Neural cell (in vitro differentiated cells): ENCODE measurements around the gene ADAMTSL4.

Source experiments
- MXI1 ChIP-seq: fragments of 450-650 bp; conservative IDR thresholded peaks from 2 replicates; pipeline ENCODE4 v1.6.1; 2014; ENCODE audit warnings: antibody characterized with exemption, mild to moderate bottlenecking; ENCODE audit not compliant: poor library complexity, severe bottlenecking
- POLR2AphosphoS5 ChIP-seq: IDR thresholded peaks from 2 replicates; pipeline ENCODE4 v1.6.1; 2012
- REST ChIP-seq: IDR thresholded peaks from 2 replicates; pipeline ENCODE4 v1.6.1; 2012; ENCODE audit warnings: borderline replicate concordance
- TF ChIP-seq, protein P1 (sequence below): fragments of 450-650 bp; IDR thresholded peaks from 2 replicates; pipeline ENCODE4 v1.5.1; 2014; ENCODE audit warnings: antibody characterized with exemption, mild to moderate bottlenecking, moderate library complexity; ENCODE audit not compliant: poor library complexity, severe bottlenecking

GRCh38 chr1:150515328-150516049, 33.7 kb upstream of the ADAMTSL4 start, which contains the start of gene FALEC:
- TF ChIP-seq, protein P1, sequence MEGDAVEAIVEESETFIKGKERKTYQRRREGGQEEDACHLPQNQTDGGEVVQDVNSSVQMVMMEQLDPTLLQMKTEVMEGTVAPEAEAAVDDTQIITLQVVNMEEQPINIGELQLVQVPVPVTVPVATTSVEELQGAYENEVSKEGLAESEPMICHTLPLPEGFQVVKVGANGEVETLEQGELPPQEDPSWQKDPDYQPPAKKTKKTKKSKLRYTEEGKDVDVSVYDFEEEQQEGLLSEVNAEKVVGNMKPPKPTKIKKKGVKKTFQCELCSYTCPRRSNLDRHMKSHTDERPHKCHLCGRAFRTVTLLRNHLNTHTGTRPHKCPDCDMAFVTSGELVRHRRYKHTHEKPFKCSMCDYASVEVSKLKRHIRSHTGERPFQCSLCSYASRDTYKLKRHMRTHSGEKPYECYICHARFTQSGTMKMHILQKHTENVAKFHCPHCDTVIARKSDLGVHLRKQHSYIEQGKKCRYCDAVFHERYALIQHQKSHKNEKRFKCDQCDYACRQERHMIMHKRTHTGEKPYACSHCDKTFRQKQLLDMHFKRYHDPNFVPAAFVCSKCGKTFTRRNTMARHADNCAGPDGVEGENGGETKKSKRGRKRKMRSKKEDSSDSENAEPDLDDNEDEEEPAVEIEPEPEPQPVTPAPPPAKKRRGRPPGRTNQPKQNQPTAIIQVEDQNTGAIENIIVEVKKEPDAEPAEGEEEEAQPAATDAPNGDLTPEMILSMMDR: no peak
- TF ChIP-seq POLR2AphosphoS5 (peak; percentile 52), MXI1 (peak; percentile 58), REST (peak; percentile 13)
